Type B pancreatic cell (in vitro differentiated cells): ENCODE measurements around the gene ACER3. TPM values are rescaled to one million over a fixed set of nuclear protein-coding genes. Genes with fewer than 3 reads are reported as not detected.
A peak's percentile ranks its signal among the peaks of the same experiment; 100 is the strongest.

Experiments used
- DNase-seq: peaks from one replicate; pipeline ENCODE4 v3.0.0; 2021; ENCODE audit warnings: mixed read lengths; ENCODE audit not compliant: unreplicated experiment; ENCODE audit errors: extremely low spot score
- H3K27ac Mint-ChIP-seq: 2 replicates; pipeline ENCODE4 v1.8.0; 2021; ENCODE audit warnings: mild to moderate bottlenecking, mixed read lengths
- H3K27me3 Mint-ChIP-seq: 2 replicates; pipeline ENCODE4 v1.8.0; 2021; ENCODE audit warnings: mixed read lengths
- H3K36me3 Mint-ChIP-seq: 2 replicates; pipeline ENCODE4 v1.8.0; 2021; ENCODE audit warnings: mixed read lengths
- H3K4me1 Mint-ChIP-seq: one replicate; pipeline ENCODE4 v1.8.0; 2021; ENCODE audit warnings: mixed read lengths; ENCODE audit not compliant: unreplicated experiment
- H3K4me3 Mint-ChIP-seq: 2 replicates; pipeline ENCODE4 v1.8.0; 2021; ENCODE audit warnings: mild to moderate bottlenecking, mixed read lengths
- H3K9me3 Mint-ChIP-seq: 2 replicates; pipeline ENCODE4 v1.8.0; 2021; ENCODE audit warnings: mixed read lengths
- total RNA-seq: library from RNA; stranded (reverse); gene quantifications from 2 replicates; pipeline ENCODE4 v1.2.1, GENCODE V29; 2021; ENCODE audit warnings: low replicate concordance
- TF ChIP-seq, protein P1 (sequence below): fragments of 200-600 bp; sonication (generic); conservative IDR thresholded peaks from 2 replicates; pipeline ENCODE4 v1.5.0; 2021; ENCODE audit warnings: antibody characterized with exemption, mild to moderate bottlenecking

ACER3 gene
- total RNA-seq, 1 donor from 2014 or later, result 25.7 TPM

DNA sequence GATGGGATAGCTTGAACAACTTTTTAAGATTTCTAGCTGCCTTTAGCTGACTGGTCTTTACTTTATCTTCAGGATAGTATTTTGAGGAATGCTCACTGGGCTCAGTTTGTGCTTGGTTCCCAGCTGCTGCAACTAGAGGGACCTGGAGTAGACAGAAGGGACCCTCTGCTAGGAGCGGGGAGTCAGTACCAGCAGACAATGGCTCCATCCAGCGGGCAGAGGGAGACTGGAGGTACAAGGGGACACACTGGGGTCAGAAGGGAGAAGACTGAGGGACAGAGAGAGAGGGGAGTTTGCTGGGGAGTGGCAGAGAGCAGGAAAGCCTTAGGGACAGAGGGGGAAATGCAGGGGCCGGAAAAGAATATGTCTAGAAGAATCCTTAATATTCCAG, 22.0 kb upstream of the ACER3 start:
- no peak for DNase-seq
- Mint-ChIP-seq H3K4me3 (no peak overlapping the region), H3K9me3 (no peaks in the 10 kb centered on the region), H3K4me1 (peaks cover 5% of the 10 kb centered on the region), H3K27ac (no peak overlapping the region), H3K36me3 (no peaks in the 10 kb centered on the region), H3K27me3 (peaks cover 25% of the 10 kb centered on the region)
- TF ChIP-seq, protein P1, sequence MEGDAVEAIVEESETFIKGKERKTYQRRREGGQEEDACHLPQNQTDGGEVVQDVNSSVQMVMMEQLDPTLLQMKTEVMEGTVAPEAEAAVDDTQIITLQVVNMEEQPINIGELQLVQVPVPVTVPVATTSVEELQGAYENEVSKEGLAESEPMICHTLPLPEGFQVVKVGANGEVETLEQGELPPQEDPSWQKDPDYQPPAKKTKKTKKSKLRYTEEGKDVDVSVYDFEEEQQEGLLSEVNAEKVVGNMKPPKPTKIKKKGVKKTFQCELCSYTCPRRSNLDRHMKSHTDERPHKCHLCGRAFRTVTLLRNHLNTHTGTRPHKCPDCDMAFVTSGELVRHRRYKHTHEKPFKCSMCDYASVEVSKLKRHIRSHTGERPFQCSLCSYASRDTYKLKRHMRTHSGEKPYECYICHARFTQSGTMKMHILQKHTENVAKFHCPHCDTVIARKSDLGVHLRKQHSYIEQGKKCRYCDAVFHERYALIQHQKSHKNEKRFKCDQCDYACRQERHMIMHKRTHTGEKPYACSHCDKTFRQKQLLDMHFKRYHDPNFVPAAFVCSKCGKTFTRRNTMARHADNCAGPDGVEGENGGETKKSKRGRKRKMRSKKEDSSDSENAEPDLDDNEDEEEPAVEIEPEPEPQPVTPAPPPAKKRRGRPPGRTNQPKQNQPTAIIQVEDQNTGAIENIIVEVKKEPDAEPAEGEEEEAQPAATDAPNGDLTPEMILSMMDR, result peak; percentile 58

DNA sequence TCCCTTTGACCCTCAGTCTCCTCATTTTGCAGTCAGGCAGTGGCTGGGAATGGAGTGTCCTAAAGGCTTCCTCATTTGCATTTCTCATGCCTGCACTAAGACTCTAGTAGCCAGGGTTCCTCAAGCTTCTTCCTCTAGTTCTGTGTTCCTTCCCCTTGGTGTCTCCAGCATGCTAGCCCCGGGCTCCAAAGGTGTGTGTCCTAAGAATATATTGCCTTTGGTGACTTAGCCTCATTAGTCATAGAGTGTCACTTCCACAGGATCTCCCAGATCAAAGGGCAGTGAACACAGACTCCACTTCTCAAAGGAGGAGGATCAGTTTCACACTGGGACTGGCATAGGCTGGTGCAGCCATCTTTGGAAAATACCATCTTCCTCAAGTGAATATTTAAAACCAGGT, 21.4 kb upstream of the ACER3 start:
- TF ChIP-seq, protein P1, result no peak
- peaks cover 27% of the 10 kb centered on the region for H3K27me3 Mint-ChIP-seq
- H3K9me3 Mint-ChIP-seq, result no peaks in the 10 kb centered on the region
- H3K4me1 Mint-ChIP-seq, result peaks cover 5% of the 10 kb centered on the region
- H3K27ac Mint-ChIP-seq, result peak overlapping the region; percentile 29
- DNase-seq, result no peak
- no peak overlapping the region for H3K4me3 Mint-ChIP-seq
- H3K36me3 Mint-ChIP-seq, result no peaks in the 10 kb centered on the region

DNA sequence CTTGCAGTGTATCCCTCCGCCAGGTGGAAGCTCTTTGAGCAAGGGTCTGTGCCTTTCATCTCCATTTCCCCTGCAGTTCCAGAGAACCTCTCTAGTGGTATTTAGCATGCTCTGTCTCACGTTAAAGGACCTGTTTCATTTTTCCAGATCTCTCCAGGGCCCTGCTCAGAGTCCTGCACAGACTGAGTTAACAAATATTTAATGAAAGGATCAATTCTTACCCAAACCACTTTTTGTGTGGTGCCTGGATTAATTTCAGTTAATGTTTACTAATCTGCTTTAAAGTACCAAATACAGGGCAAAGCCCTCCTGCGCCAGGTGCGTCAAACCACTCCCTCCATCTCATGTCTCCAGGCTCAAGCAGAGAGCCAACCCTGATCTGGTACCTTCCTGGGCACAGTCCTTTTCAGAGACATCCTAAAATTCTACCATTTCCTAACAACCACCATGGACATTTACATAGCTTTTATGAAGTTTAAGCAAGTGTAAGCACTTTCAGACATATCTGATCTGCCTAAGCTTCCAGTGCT, 18.7 kb upstream of the ACER3 start:
- TF ChIP-seq, protein P1, result no peak
- Mint-ChIP-seq H3K27me3 (peaks cover 27% of the 10 kb centered on the region), H3K36me3 (no peaks in the 10 kb centered on the region), H3K4me3 (no peak overlapping the region), H3K9me3 (peaks cover 4% of the 10 kb centered on the region), H3K27ac (no peak overlapping the region), H3K4me1 (peaks cover 5% of the 10 kb centered on the region)
- DNase-seq, result no peak

DNA sequence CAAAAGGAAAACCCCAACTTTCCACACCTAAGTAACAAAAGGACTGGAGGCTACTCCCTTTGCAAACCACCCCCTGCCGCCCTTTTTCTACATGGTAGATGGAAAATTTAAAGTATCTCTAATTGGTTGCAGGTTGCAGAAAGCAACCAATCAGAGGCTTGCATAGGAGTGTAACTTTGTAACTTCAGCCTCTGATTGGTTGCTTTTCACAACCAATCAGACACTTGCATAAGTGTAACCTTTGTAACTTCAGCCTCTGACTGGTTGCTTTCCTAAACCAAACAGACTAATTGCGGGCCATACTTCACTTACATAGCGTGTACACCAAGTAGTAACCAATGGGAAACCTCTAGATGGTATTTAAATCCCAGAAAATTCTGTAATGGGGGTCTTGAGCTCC, 16.8 kb upstream of the ACER3 start:
- H3K4me3 Mint-ChIP-seq, result no peak overlapping the region
- no peak for DNase-seq
- TF ChIP-seq, protein P1, result no peak
- H3K9me3 Mint-ChIP-seq, result peaks cover 4% of the 10 kb centered on the region
- peaks cover 30% of the 10 kb centered on the region for H3K27me3 Mint-ChIP-seq
- no peak overlapping the region for H3K27ac Mint-ChIP-seq
- peaks cover 5% of the 10 kb centered on the region for H3K4me1 Mint-ChIP-seq
- H3K36me3 Mint-ChIP-seq, result no peaks in the 10 kb centered on the region

DNA sequence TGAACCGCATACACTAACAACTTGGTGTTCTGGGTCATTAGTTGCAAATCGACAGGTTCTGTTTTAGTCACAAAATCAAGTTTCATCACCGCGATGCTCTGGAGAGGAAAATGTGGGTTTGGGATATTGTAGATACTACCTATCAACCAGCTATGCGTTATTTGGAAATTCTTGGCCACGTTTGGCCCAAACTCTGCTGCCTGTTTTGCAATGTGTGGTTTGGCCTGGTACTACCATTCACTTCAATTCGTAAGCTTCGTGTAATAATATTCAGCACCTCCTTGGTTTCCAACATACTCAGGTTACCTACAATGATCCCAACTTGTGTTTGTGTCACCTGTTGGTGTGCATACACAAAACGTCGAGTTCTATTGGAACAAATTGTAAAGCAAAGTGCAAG, 16.2 kb upstream of the ACER3 start:
- Mint-ChIP-seq H3K27me3 (peaks cover 27% of the 10 kb centered on the region), H3K4me3 (no peak overlapping the region), H3K9me3 (peaks cover 4% of the 10 kb centered on the region), H3K4me1 (no peaks in the 10 kb centered on the region), H3K27ac (no peak overlapping the region), H3K36me3 (no peaks in the 10 kb centered on the region)
- no peak for DNase-seq
- TF ChIP-seq, protein P1, result no peak

DNA sequence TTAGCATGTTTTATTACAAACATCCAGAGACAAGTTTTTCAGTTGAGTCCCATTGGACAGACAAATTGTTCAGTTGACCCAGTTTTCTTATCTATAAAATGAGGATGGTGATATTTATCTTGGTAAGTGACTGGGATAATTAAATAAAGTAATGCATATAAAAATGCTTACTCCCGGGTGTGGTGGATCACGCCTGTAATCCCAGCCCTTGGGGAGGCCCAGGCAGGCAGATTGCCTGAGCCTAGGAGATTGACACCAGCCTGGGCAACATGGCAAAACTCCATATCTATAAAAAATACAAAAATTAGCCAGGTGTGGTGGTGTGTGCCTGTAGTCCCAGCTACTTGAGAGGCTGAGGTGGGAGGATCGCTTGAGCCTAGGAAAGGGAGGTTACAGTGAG, 15.6 kb upstream of the ACER3 start:
- H3K27me3 Mint-ChIP-seq, result peaks cover 26% of the 10 kb centered on the region
- TF ChIP-seq, protein P1, result no peak
- H3K4me3 Mint-ChIP-seq, result no peak overlapping the region
- peaks cover 4% of the 10 kb centered on the region for H3K9me3 Mint-ChIP-seq
- H3K4me1 Mint-ChIP-seq, result no peaks in the 10 kb centered on the region
- no peak for DNase-seq
- H3K36me3 Mint-ChIP-seq, result no peaks in the 10 kb centered on the region
- H3K27ac Mint-ChIP-seq, result no peak overlapping the region
